NB4 (cell line): Measurements from ENCODE around the gene KDM4B.

Source experiments
- DNase-seq: peaks from one replicate; pipeline ENCODE4 v3.0.0; 2010; ENCODE audit warnings: low read depth
- H3K4me3 ChIP-seq: one replicate; pipeline ENCODE4 v1.5.1; 2011; ENCODE audit warnings: mild to moderate bottlenecking, low read depth, low read length, moderate library complexity
- CTCF ChIP-seq: IDR thresholded peaks from one replicate; pipeline ENCODE4 v1.5.1; 2012; ENCODE audit warnings: low read depth, low read length
- MAX ChIP-seq: IDR thresholded peaks from 2 replicates; pipeline ENCODE4 v1.6.1; 2011; ENCODE audit warnings: low read depth, low read length
- MYC ChIP-seq: IDR thresholded peaks from 2 replicates; pipeline ENCODE4 v1.6.1; 2011; ENCODE audit warnings: low read depth, low read length
- POLR2A ChIP-seq: IDR thresholded peaks from 2 replicates; pipeline ENCODE4 v1.6.1; 2011; ENCODE audit warnings: mild to moderate bottlenecking; ENCODE audit not compliant: insufficient read length; ENCODE audit errors: extremely low read depth

KDM4B gene

GRCh38 chr19:5063873-5064645 is 95.1 kb downstream of the KDM4B start:
- no peak for TF ChIP-seq POLR2A
- TF ChIP-seq MYC, result no peak
- TF ChIP-seq MAX, result no peak
- TF ChIP-seq CTCF, result no peak
- DNase-seq, result no peak
- H3K4me3 ChIP-seq, result no peak overlapping the region

DNA sequence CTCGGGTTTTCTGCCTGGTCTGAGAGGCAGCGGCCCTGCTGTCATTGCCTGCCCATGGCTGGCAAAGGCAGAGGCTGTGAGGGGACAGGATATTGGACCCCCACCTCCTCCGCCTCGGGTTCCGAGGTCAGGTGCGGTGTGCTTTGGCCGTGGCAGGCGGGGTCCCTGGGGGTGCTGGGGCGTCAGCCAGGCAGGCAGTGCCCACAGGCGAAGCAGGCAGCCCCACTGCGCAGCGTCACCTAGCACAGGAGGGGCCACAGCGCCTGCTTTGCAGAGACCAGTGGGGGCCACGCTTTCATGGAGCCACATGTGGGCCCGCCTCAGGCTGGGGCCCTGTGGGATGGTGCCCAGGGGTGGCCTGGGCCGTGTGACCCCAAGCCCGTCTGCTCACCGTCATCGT is 96.0 kb downstream of the KDM4B start:
- H3K4me3 ChIP-seq, result no peak overlapping the region
- DNase-seq, result no peak
- no peak for TF ChIP-seq MYC
- no peak for TF ChIP-seq POLR2A
- TF ChIP-seq MAX, result no peak
- no peak for TF ChIP-seq CTCF

DNA sequence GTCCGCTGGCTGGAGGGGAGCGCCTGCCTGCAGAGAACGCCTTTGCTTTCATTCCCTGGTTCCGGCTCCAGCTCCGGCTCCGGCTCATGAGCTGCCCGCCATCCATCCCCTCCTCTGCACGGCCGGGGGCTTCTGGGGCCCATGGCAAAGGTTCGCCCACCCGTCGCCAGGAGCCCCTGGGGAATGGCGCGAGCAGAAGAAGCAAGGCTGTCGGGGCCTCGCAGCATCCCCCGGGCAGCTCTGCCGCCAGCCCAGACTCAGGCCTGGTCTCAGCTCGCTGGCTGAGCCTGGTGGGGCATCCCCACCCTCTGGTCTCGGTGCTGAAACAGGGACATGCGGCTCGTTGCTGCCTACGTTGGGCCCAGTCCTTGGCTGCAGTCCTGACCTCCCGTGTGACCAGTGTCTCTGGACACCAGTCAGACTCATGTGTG is 96.8 kb downstream of the KDM4B start:
- no peak for TF ChIP-seq MYC
- no peak for TF ChIP-seq CTCF
- TF ChIP-seq POLR2A, result no peak
- no peak for TF ChIP-seq MAX
- DNase-seq, result no peak
- H3K4me3 ChIP-seq, result no peak overlapping the region

GRCh38 chr19:5066768-5067167 is 97.9 kb downstream of the KDM4B start:
- DNase-seq, result no peak
- TF ChIP-seq CTCF (no peak), MAX (no peak), MYC (no peak), POLR2A (no peak)
- H3K4me3 ChIP-seq, result no peak overlapping the region

DNA sequence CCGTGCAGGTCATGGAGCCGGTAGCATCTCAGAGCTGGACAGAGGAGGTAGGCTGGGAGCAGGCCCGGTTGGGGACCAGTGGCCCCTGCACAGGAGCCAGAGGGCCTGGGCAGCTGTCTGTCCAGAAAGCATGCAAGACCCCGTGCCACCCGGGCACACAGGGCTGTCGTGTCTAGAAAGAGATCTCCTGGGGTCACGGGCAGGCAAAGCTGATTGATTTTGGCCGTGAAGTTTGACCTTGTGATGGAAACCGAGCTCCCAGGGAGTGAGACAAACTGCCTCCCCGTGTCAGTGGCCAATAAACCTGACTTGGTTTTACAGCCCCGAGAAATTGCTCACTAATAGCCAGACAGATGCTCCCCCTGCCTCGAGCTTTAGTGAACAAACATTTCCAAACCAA is 98.8 kb downstream of the KDM4B start:
- no peak for TF ChIP-seq MYC
- no peak for DNase-seq

DNA sequence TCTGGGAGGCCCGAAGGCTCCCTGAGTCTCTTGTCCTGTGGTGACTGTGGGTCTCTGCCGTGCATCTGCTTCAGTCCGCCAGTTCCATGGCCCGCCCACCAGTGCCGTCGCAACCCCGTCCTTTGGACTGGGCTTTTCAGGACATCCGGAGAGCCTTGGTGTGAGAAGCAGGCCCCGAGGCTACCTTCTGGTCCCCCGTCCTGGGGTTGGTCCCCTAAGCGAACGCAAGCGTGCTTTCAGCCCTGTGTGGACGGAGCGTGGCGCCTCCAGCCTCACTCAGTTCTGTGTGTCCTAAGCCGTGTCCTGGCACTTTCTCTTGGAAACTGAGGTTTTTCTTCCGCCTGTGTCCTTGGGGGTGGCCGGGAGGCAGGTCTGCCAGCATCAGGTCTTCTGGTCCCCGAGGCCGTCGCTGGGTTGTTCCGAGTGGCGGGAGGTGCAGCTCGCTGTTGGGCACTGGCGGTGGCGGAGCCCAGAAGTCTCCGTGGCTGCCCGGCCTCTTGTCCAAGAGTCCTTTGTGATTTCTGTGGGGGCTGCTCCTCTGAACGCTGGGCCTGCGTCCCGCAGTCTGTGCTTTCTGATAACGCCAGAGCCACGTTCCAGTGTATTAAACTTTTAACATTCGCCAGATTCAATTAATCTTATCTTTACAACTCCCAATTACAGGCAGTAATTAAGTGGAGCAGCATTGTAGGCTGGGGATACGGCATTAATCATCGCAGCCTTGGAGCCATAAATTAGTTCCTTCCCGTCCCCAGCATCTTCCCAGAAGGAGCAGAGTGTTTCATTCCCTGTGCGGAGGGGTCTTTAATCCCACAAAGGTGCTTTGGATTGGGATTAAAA is 99.5 kb downstream of the KDM4B start:
- no peak overlapping the region for H3K4me3 ChIP-seq
- DNase-seq, result no peak
- TF ChIP-seq MAX, result no peak
- TF ChIP-seq CTCF, result no peak
- no peak for TF ChIP-seq MYC
- no peak for TF ChIP-seq POLR2A

More for the DNA sequence above, 98.8 kb downstream of the KDM4B start:
- H3K4me3 ChIP-seq, result no peak overlapping the region
